SK-N-MC (cell line): ENCODE measurements around the gene OGFR.

Experiments used
- EZH2 ChIP-seq: fragments of 200-600 bp; sonication (generic); IDR thresholded peaks from one replicate; pipeline ENCODE4 v1.6.1; 2017; ENCODE audit warnings: antibody characterized with exemption
- POLR2AphosphoS5 ChIP-seq: IDR thresholded peaks from 2 replicates; pipeline ENCODE4 v1.6.1; 2012; ENCODE audit warnings: mild to moderate bottlenecking, low read depth, low read length, borderline replicate concordance

DNA sequence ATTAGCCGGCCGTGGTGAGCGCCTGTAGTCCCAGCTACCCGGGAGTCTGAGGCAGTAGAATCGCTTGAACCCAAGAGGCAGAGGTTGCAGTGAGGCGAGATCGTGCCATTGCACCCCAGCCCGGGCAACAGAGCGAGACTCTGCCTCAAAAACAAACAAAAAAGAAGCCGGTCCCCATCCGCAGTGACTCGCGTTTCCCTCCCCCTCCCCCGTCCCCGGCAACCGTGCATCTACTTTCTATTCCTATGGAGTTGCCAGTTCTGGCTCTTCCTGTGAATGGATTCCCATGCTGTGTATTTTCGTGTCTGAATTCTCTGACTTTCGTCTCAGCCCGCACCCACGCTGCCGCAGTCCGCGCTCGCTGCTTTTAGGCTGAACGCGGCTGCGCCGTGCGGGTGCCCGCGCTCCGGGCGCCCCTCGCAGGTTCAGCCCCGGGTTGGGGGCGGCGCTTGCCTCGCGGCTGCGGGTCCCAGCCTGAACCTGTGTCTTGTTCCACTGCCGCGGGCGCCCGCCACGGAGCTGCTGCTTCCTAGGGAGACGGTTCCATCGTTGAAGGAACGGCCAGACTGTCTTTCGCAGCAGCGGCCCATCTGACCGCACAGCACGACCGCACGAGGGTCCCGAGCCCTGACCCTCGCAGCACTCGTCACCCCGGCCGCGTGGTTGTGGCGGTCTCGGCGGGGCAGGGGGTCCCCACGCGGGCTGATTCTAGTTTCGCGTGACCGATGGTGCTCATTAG lies 9.4 kb upstream of the OGFR start:
- no peak for TF ChIP-seq EZH2
- TF ChIP-seq POLR2AphosphoS5, result peak; percentile 74
